ENCODE measurements around the gene FHIP1A.
A peak's percentile ranks its signal among the peaks of the same experiment; 100 is the strongest.
"Not testable (repeated sequence)": the region's sequence is repeated elsewhere in the genome, so short reads cannot be mapped to it uniquely, and the experiment has no call there.

Gene FHIP1A

GRCh38 chr4:151402145-151402865, 6.7 kb upstream of the FHIP1A start:
- no peaks in the 10 kb centered on the region for H3K9me3 ChIP-seq (ENCODE audit: low read length)
- H3K9ac ChIP-seq (ENCODE audit: low read length) = no peak overlapping the region
- H3K27ac ChIP-seq (ENCODE audit: low read depth, low read length) = no peak overlapping the region
- H3K4me3 ChIP-seq (ENCODE audit: low read depth in 1 of 2, low read length in 2 of 2) = no peak overlapping the region
- H3K36me3 ChIP-seq (ENCODE audit: insufficient read depth, low read length) = no peaks in the 10 kb centered on the region
- no peaks in the 10 kb centered on the region for H3K4me1 ChIP-seq (ENCODE audit: insufficient read depth, low read length)
- H3K27me3 ChIP-seq (ENCODE audit: control insufficient read depth in 1 of 2, insufficient read depth in 2 of 2, low read length in 2 of 2) = no peaks in the 10 kb centered on the region

- H3K27me3 ChIP-seq (ENCODE audit: control insufficient read depth in 1 of 2, insufficient read depth in 2 of 2, low read length in 2 of 2) = no peaks in the 10 kb centered on the region
- no peaks in the 10 kb centered on the region for H3K9me3 ChIP-seq (ENCODE audit: low read length)
- H3K4me3 ChIP-seq (ENCODE audit: low read depth in 1 of 2, low read length in 2 of 2) = no peak overlapping the region
- no peak overlapping the region for H3K27ac ChIP-seq (ENCODE audit: low read depth, low read length)
- no peak overlapping the region for H3K9ac ChIP-seq (ENCODE audit: low read length)
- H3K4me1 ChIP-seq (ENCODE audit: insufficient read depth, low read length) = no peaks in the 10 kb centered on the region
- no peaks in the 10 kb centered on the region for H3K36me3 ChIP-seq (ENCODE audit: insufficient read depth, low read length)
Measured at GRCh38 chr4:151403656-151404055, 5.3 kb upstream of the FHIP1A start.

- H3K9me3 ChIP-seq (ENCODE audit: low read length); H3K36me3 ChIP-seq (ENCODE audit: insufficient read depth, low read length); H3K27ac ChIP-seq (ENCODE audit: low read depth, low read length); H3K9ac ChIP-seq (ENCODE audit: low read length); H3K4me1 ChIP-seq (ENCODE audit: insufficient read depth, low read length); H3K4me3 ChIP-seq (ENCODE audit: low read depth in 1 of 2, low read length in 2 of 2); H3K27me3 ChIP-seq (ENCODE audit: control insufficient read depth in 1 of 2, insufficient read depth in 2 of 2, low read length in 2 of 2): not testable (repeated sequence)
Measured at GRCh38 chr4:151404802-151405201, 4.2 kb upstream of the FHIP1A start.

- Histone ChIP-seq H3K27ac (ENCODE audit: low read depth, low read length) (no peak overlapping the region), H3K4me1 (ENCODE audit: insufficient read depth, low read length) (no peaks in the 10 kb centered on the region)
Measured at GRCh38 chr4:151407018-151407417, 2.0 kb upstream of the FHIP1A start.

GRCh38 chr4:151407466-151408379, 1.3 kb upstream of the FHIP1A start:
- peak overlapping the region; percentile 29 to 47 for H3K4me3 ChIP-seq (ENCODE audit: low read depth in 1 of 2, low read length in 2 of 2)

More at GRCh38 chr4:151407018-151407417, 2.0 kb upstream of the FHIP1A start:
- no peaks in the 10 kb centered on the region for H3K9me3 ChIP-seq (ENCODE audit: low read length)
- H3K36me3 ChIP-seq (ENCODE audit: insufficient read depth, low read length) = no peaks in the 10 kb centered on the region
- H3K9ac ChIP-seq (ENCODE audit: low read length) = no peak overlapping the region
- no peaks in the 10 kb centered on the region for H3K27me3 ChIP-seq (ENCODE audit: control insufficient read depth in 1 of 2, insufficient read depth in 2 of 2, low read length in 2 of 2)
- no peak overlapping the region for H3K4me3 ChIP-seq (ENCODE audit: low read depth in 1 of 2, low read length in 2 of 2)

GRCh38 chr4:151408380-151408629, 671 bp upstream of the FHIP1A start:
- no peak overlapping the region for H3K9ac ChIP-seq (ENCODE audit: low read length)
- no peaks in the 10 kb centered on the region for H3K36me3 ChIP-seq (ENCODE audit: insufficient read depth, low read length)
- no peaks in the 10 kb centered on the region for H3K9me3 ChIP-seq (ENCODE audit: low read length)
- no peaks in the 10 kb centered on the region for H3K4me1 ChIP-seq (ENCODE audit: insufficient read depth, low read length)
- no peak overlapping the region for H3K27ac ChIP-seq (ENCODE audit: low read depth, low read length)
- peak overlapping the region; percentile 29 to 47 for H3K4me3 ChIP-seq (ENCODE audit: low read depth in 1 of 2, low read length in 2 of 2)
- H3K27me3 ChIP-seq (ENCODE audit: control insufficient read depth in 1 of 2, insufficient read depth in 2 of 2, low read length in 2 of 2) = no peaks in the 10 kb centered on the region

More at GRCh38 chr4:151407466-151408379, 1.3 kb upstream of the FHIP1A start:
- no peak overlapping the region for H3K9ac ChIP-seq (ENCODE audit: low read length)
- no peaks in the 10 kb centered on the region for H3K36me3 ChIP-seq (ENCODE audit: insufficient read depth, low read length)
- H3K4me1 ChIP-seq (ENCODE audit: insufficient read depth, low read length) = no peaks in the 10 kb centered on the region
- no peaks in the 10 kb centered on the region for H3K9me3 ChIP-seq (ENCODE audit: low read length)
- no peak overlapping the region for H3K27ac ChIP-seq (ENCODE audit: low read depth, low read length)
- no peaks in the 10 kb centered on the region for H3K27me3 ChIP-seq (ENCODE audit: control insufficient read depth in 1 of 2, insufficient read depth in 2 of 2, low read length in 2 of 2)

GRCh38 chr4:151409470-151410313, 716 bp downstream of the FHIP1A start:
- no peaks in the 10 kb centered on the region for H3K27me3 ChIP-seq (ENCODE audit: control insufficient read depth in 1 of 2, insufficient read depth in 2 of 2, low read length in 2 of 2)
- H3K9ac ChIP-seq (ENCODE audit: low read length) = no peak overlapping the region
- no peak overlapping the region for H3K27ac ChIP-seq (ENCODE audit: low read depth, low read length)
- H3K4me1 ChIP-seq (ENCODE audit: insufficient read depth, low read length) = no peaks in the 10 kb centered on the region
- peak overlapping the region; percentile 42 to 56 for H3K4me3 ChIP-seq (ENCODE audit: low read depth in 1 of 2, low read length in 2 of 2)
- no peaks in the 10 kb centered on the region for H3K9me3 ChIP-seq (ENCODE audit: low read length)
- no peaks in the 10 kb centered on the region for H3K36me3 ChIP-seq (ENCODE audit: insufficient read depth, low read length)

GRCh38 chr4:151415978-151416377, 7.0 kb downstream of the FHIP1A start:
- no peaks in the 10 kb centered on the region for H3K4me1 ChIP-seq (ENCODE audit: insufficient read depth, low read length)
- H3K9me3 ChIP-seq (ENCODE audit: low read length) = no peaks in the 10 kb centered on the region
- H3K27me3 ChIP-seq (ENCODE audit: control insufficient read depth in 1 of 2, insufficient read depth in 2 of 2, low read length in 2 of 2) = no peaks in the 10 kb centered on the region
- no peaks in the 10 kb centered on the region for H3K36me3 ChIP-seq (ENCODE audit: insufficient read depth, low read length)
- H3K27ac ChIP-seq (ENCODE audit: low read depth, low read length) = no peak overlapping the region
- H3K4me3 ChIP-seq (ENCODE audit: low read depth in 1 of 2, low read length in 2 of 2) = no peak overlapping the region
- H3K9ac ChIP-seq (ENCODE audit: low read length) = no peak overlapping the region

GRCh38 chr4:151417164-151417571, 8.2 kb downstream of the FHIP1A start:
- Histone ChIP-seq H3K9ac (ENCODE audit: low read length) (no peak overlapping the region), H3K4me3 (ENCODE audit: low read depth in 1 of 2, low read length in 2 of 2) (no peak overlapping the region), H3K27ac (ENCODE audit: low read depth, low read length) (no peak overlapping the region), H3K36me3 (ENCODE audit: insufficient read depth, low read length) (no peaks in the 10 kb centered on the region), H3K27me3 (ENCODE audit: control insufficient read depth in 1 of 2, insufficient read depth in 2 of 2, low read length in 2 of 2) (no peaks in the 10 kb centered on the region), H3K9me3 (ENCODE audit: low read length) (no peaks in the 10 kb centered on the region), H3K4me1 (ENCODE audit: insufficient read depth, low read length) (no peaks in the 10 kb centered on the region)

GRCh38 chr4:151417766-151418376, 8.9 kb downstream of the FHIP1A start:
- Histone ChIP-seq H3K4me1 (ENCODE audit: insufficient read depth, low read length) (no peaks in the 10 kb centered on the region), H3K27ac (ENCODE audit: low read depth, low read length) (no peak overlapping the region), H3K9me3 (ENCODE audit: low read length) (no peaks in the 10 kb centered on the region), H3K9ac (ENCODE audit: low read length) (no peak overlapping the region), H3K27me3 (ENCODE audit: control insufficient read depth in 1 of 2, insufficient read depth in 2 of 2, low read length in 2 of 2) (no peaks in the 10 kb centered on the region), H3K4me3 (ENCODE audit: low read depth in 1 of 2, low read length in 2 of 2) (no peak overlapping the region), H3K36me3 (ENCODE audit: insufficient read depth, low read length) (no peaks in the 10 kb centered on the region)

- Histone ChIP-seq H3K9me3 (ENCODE audit: low read length) (no peaks in the 10 kb centered on the region), H3K27ac (ENCODE audit: low read depth, low read length) (no peak overlapping the region), H3K9ac (ENCODE audit: low read length) (no peak overlapping the region), H3K27me3 (ENCODE audit: control insufficient read depth in 1 of 2, insufficient read depth in 2 of 2, low read length in 2 of 2) (no peaks in the 10 kb centered on the region), H3K36me3 (ENCODE audit: insufficient read depth, low read length) (no peaks in the 10 kb centered on the region), H3K4me3 (ENCODE audit: low read depth in 1 of 2, low read length in 2 of 2) (no peak overlapping the region), H3K4me1 (ENCODE audit: insufficient read depth, low read length) (no peaks in the 10 kb centered on the region)
Measured at GRCh38 chr4:151418385-151418784, 9.4 kb downstream of the FHIP1A start.
